ENCODE measurements around the gene TTC24. TPM values are rescaled to one million over a fixed set of nuclear protein-coding genes. Genes with fewer than 3 reads are reported as not detected.
A peak's percentile ranks its signal among the peaks of the same experiment; 100 is the strongest.

The TTC24 gene
- total RNA-seq, 1 experiment from 2014 or later, result not detected

DNA sequence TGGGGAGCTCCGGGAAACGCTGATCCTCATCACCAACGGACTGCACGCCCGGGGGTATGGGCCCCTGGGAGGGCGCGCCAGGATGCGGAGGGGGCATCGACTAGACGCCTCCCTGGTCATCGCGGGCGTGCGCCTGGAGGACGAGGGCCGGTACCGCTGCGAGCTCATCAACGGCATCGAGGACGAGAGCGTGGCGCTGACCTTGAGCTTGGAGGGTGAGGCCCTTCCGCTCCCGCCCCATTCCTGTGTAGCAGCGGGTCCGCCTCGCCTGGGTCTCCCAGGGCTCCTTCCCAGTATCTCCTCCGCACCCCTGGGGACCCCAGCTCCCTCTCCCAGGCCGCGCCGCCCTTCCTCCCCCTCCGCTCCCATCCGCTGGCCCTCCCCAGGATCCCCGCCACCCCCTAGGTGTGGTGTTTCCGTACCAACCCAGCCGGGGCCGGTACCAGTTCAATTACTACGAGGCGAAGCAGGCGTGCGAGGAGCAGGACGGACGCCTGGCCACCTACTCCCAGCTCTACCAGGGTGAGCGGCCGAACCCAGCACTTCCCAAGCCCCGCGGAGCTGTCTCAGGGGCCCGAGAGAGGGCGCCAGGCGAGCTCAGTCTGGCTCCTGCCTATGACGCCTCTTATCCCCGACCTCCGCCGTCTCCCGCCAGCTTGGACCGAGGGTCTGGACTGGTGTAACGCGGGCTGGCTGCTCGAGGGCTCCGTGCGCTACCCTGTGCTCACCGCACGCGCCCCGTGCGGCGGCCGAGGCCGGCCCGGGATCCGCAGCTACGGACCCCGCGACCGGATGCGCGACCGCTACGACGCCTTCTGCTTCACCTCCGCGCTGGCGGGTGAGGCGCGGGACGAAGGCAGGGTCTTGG, 44.7 kb downstream of the TTC24 start:
- CTCF ChIA-PET, result interaction anchor here (0.7 to 1.9 kb wide), 19 partner anchors 10 to 360 kb away, joined by 3 to 13 read pairs (median 5); partner anchors contain the start of genes MRPL24 and NES
- H3K4me1 Mint-ChIP-seq (ENCODE audit: low read depth, unreplicated experiment), result peaks cover 12% of the 10 kb centered on the region
- peak; percentile 76 for DNase-seq
- no peaks in the 10 kb centered on the region for H3K9me3 Mint-ChIP-seq (ENCODE audit: low read depth, unreplicated experiment)
- TF ChIP-seq CTCF (IDR thresholded peaks at IDR 0.05; ENCODE audit: unreplicated experiment), result peak; percentile 49
- no peak overlapping the region for H3K27ac Mint-ChIP-seq (ENCODE audit: unreplicated experiment)
- peaks cover 73% of the 10 kb centered on the region for H3K27me3 Mint-ChIP-seq (ENCODE audit: unreplicated experiment)
- intact Hi-C loops (cut with micrococcal nuclease; ENCODE audit: unreplicated experiment), result loop anchor here (2.0 to 10.0 kb wide), 2 partner anchors 103 to 271 kb away; partner anchors contain the start of gene PEAR1
- BruUV-seq (replicated peaks), result no TSS peak
- H3K4me3 Mint-ChIP-seq (ENCODE audit: low read depth, unreplicated experiment), result peak overlapping the region; percentile 45
- H3K36me3 Mint-ChIP-seq (ENCODE audit: insufficient read depth, unreplicated experiment), result peaks cover 20% of the 10 kb centered on the region

DNA sequence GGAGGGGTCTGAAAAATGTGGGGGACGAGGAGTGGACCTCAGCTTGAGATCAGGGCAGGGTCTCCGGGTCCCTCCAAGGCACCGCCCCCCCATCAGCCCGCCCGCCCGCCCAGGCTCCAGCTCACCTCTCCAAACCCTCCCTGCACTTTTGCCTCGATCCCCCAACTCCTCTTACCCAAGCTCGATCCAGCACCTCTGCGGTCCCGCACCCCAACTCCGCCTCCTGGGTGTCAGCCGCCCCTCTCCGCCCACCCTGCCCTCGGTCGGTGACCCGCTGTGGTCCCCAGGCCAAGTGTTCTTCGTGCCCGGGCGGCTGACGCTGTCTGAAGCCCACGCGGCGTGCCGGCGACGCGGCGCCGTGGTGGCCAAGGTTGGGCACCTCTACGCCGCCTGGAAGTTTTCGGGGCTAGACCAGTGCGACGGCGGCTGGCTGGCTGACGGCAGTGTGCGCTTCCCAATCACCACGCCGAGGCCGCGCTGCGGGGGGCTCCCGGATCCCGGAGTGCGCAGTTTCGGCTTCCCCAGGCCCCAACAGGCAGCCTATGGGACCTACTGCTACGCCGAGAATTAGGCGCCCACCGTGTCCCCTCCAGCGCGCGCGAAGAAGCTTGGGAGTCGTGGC, 45.4 kb downstream of the TTC24 start:
- CTCF ChIA-PET, result interaction anchor here (0.6 to 1.9 kb wide), 16 partner anchors 11 to 361 kb away, joined by 3 to 13 read pairs (median 4); partner anchors contain the start of gene MRPL24
- no peak for TF ChIP-seq CTCF (IDR thresholded peaks at IDR 0.05; ENCODE audit: unreplicated experiment)
- intact Hi-C loops (cut with micrococcal nuclease; ENCODE audit: unreplicated experiment), result loop anchor here (2.0 to 10.0 kb wide), 2 partner anchors 102 to 270 kb away; partner anchors contain the start of gene PEAR1
- no TSS peak for BruUV-seq (replicated peaks)
- Mint-ChIP-seq H3K4me3 (ENCODE audit: low read depth, unreplicated experiment) (peak overlapping the region; percentile 45), H3K4me1 (ENCODE audit: low read depth, unreplicated experiment) (peaks cover 12% of the 10 kb centered on the region), H3K36me3 (ENCODE audit: insufficient read depth, unreplicated experiment) (peaks cover 20% of the 10 kb centered on the region), H3K27me3 (ENCODE audit: unreplicated experiment) (peaks cover 66% of the 10 kb centered on the region), H3K27ac (ENCODE audit: unreplicated experiment) (no peak overlapping the region), H3K9me3 (ENCODE audit: low read depth, unreplicated experiment) (no peaks in the 10 kb centered on the region)
- no peak for DNase-seq

DNA sequence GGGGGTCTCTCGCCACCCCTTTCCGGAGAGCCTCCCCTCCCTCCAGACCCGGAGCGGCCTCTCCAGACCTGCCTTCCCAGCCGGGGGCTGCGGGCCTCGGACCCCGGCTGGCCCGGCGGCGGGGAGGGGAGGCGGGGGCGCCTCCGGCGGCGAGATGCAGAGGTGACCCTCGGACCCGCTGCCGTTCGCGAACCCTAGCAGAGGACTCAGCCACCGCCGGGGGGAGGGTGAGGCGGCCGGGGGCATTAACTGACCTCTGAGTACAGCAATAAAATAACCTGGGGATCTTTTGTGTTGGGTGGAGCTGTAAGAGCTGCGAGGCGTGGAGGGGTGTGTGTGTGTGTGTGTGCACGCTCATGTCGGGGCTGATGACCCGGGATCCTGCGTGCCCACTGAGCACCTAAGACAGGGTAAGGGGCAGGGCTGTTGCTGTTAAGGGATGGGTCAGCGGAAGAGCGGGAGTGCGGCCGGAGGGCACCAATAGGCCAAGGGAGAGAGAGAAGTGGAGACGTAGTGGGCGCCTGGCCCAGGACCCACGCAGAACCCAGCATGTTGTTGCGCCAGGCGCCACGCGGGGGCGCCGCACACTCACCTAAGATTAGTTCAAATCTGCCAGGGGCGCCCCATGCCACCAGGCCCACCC, 46.0 kb downstream of the TTC24 start:
- intact Hi-C loops (cut with micrococcal nuclease; ENCODE audit: unreplicated experiment), result loop anchor here (1.0 to 10.0 kb wide), 3 partner anchors 53 to 269 kb away; partner anchors contain the start of gene PEAR1

More for the DNA sequence above, 46.0 kb downstream of the TTC24 start:
- Mint-ChIP-seq H3K27ac (ENCODE audit: unreplicated experiment) (no peak overlapping the region), H3K9me3 (ENCODE audit: low read depth, unreplicated experiment) (no peaks in the 10 kb centered on the region), H3K36me3 (ENCODE audit: insufficient read depth, unreplicated experiment) (peaks cover 20% of the 10 kb centered on the region), H3K4me3 (ENCODE audit: low read depth, unreplicated experiment) (peak overlapping the region; percentile 45), H3K4me1 (ENCODE audit: low read depth, unreplicated experiment) (peaks cover 12% of the 10 kb centered on the region), H3K27me3 (ENCODE audit: unreplicated experiment) (peaks cover 60% of the 10 kb centered on the region)
- CTCF ChIA-PET, result interaction anchor here (0.5 to 0.6 kb wide), 2 partner anchors 50 to 479 kb away, joined by 3 read pairs; no protein-coding TSS in a partner anchor
- no TSS peak for BruUV-seq (replicated peaks)
- peak; percentile 87 for TF ChIP-seq CTCF (IDR thresholded peaks at IDR 0.05; ENCODE audit: unreplicated experiment)
- peak; percentile 72 for DNase-seq

Measured in Calu3 (cell line).